Kidney (tissue), 14 donors: ENCODE data around the gene NDUFS8. TPM values are rescaled to one million over a fixed set of nuclear protein-coding genes. Genes with fewer than 3 reads are reported as not detected.

Experiments
- DNase-seq, 5 donors: peaks; one replicate each; pipeline ENCODE4 v3.0.0-alpha.2; 2013 to 2020
- FAIRE-seq: peaks from 2 replicates; lab custom pipeline; 2012; peaks lifted over from hg19 to GRCh38; lab: Jason Lieb, UNC
- H3K27ac ChIP-seq, 2 donors: one replicate each; pipeline ENCODE4 v1.7.0; 2013; ENCODE audit warnings: low read depth in 2 of 2, low read length in 2 of 2, inconsistent platforms in 1 of 2
- H3K27me3 ChIP-seq: one replicate; pipeline ENCODE4 v1.7.1; 2013; ENCODE audit warnings: low read length, inconsistent platforms; ENCODE audit not compliant: control insufficient read depth, insufficient read depth
- H3K36me3 ChIP-seq, 3 donors: one replicate each; pipeline versions ENCODE4 v1.7.0 to v1.7.1; 2013; ENCODE audit warnings: low read length in 3 of 3, control low read depth in 1 of 3, inconsistent platforms in 1 of 3; ENCODE audit not compliant: insufficient read depth in 3 of 3, control insufficient read depth in 2 of 3
- H3K4me1 ChIP-seq, 3 donors: one replicate each; pipeline versions ENCODE4 v1.7.0 to v1.7.1; 2013; ENCODE audit warnings: low read length in 3 of 3, inconsistent platforms in 1 of 3, low read depth in 1 of 3; ENCODE audit not compliant: control insufficient read depth in 2 of 3, insufficient read depth in 2 of 3
- H3K4me3 ChIP-seq, 3 donors: one replicate each; pipeline versions ENCODE4 v1.7.0 to v1.8.1; 2013; ENCODE audit warnings: low read length in 3 of 3, control low read depth in 1 of 3, inconsistent platforms in 1 of 3
- H3K9ac ChIP-seq, 3 donors: one replicate each; pipeline versions ENCODE4 v1.7.0 to v1.7.1; 2013; ENCODE audit warnings: low read length in 3 of 3, control low read depth in 1 of 3, inconsistent platforms in 1 of 3
- H3K9me3 ChIP-seq, 3 donors: one replicate each; pipeline versions ENCODE4 v1.7.0 to v1.7.1; 2013; ENCODE audit warnings: low read length in 3 of 3, control low read depth in 1 of 3, inconsistent platforms in 1 of 3; ENCODE audit not compliant: control insufficient read depth in 2 of 3, insufficient read depth in 1 of 3
- intact Hi-C: fragments of 100-400 bp; cut with DNase I; formaldehyde crosslinking; loops from one replicate; pipeline ENCODE4 v1.11.1; 2022
- polyA plus RNA-seq: library from polyadenylated mRNA; stranded (reverse); fragments of 350-450 nt; fragmentation: Illumina TruSeq; extraction: RNeasy Lipid Tissue Mini Kit (QIAGEN cat#74804); gene quantifications from one replicate; pipeline ENCODE4 v1.2.3, GENCODE V29; 2014; ENCODE audit warnings: low read depth, low replicate concordance; ENCODE audit not compliant: insufficient read depth
- total RNA-seq: library from RNA; stranded (reverse); fragmentation: NEBNext Ultra II Directional; extraction: Animal tissue kit (Norgen Biotek cat#: 25700); gene quantifications from one replicate; pipeline ENCODE4 v1.2.1, GENCODE V29; 2021
- TF ChIP-seq, protein P1 (sequence below): IDR thresholded peaks from 3 replicates; pipeline ENCODE4 v1.5.1; 2012; ENCODE audit warnings: mild to moderate bottlenecking, moderate library complexity, borderline replicate concordance; ENCODE audit not compliant: insufficient read depth; ENCODE audit errors: extremely low read depth
- donor health status: control.
- donor health status: control.
- donor health status: control.
- donor health status: control.
- donor health status: control.
- donor health status: DM: yes; HTN: yes; CAD: no.
- donor health status: Normal renal cell carcinoma (clear cell type).

NDUFS8 gene
- total and polyA plus RNA-seq, 2 donors from 2014 or later = 144 to 472 TPM

DNA sequence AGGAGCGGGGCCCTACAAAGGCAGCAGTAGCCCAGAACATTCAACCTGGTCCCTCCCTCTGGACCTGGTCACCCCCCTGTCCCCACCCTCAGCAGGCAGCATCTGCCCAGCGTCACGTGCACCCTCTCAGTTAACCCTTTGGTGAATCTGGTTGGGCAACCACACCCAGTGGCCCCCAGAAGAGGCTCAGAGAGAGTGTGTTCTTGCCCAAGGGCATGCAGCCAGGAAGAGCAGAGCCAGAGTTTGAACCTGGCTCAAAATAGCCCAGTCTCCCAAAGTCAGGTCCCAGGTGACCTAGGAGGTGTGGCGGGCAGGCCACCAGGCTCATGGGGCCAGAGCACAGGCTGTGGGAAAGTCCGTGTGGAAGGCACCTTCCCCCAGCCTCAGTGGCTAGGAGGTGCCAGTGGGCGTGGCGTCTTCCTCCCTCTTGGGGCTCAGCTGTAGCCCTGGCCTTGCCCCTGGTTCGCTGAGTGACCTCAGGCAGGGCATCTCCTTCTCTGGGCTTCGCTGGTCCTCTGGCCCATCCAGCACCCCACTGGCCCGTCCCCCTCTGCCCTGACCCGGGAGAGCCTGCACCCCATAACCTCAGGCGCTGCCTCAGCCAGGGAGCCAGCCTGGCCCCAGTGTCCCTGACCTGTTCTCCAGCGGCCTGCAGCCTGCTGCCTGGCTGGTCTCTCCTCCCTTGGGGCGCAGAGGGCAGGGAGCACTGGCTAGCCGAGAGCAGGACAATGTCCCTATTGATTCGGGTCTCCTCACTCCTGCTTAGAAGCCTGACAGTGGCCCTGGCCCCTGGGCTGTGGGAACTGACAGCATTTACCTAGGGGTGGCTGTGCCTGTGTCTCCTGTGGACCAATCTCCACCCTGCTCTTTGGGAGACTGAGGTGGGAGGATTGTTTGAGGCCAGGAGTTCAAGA lies 13.3 kb upstream of the NDUFS8 start:
- no peak overlapping the region for H3K27ac ChIP-seq
- peaks cover 0 to 26% (median 5%) of the 10 kb centered on the region in 3 donors for H3K4me1 ChIP-seq
- no peaks in the 10 kb centered on the region for H3K9me3 ChIP-seq
- FAIRE-seq (no peak), DNase-seq (no peak)
- TF ChIP-seq, protein P1, sequence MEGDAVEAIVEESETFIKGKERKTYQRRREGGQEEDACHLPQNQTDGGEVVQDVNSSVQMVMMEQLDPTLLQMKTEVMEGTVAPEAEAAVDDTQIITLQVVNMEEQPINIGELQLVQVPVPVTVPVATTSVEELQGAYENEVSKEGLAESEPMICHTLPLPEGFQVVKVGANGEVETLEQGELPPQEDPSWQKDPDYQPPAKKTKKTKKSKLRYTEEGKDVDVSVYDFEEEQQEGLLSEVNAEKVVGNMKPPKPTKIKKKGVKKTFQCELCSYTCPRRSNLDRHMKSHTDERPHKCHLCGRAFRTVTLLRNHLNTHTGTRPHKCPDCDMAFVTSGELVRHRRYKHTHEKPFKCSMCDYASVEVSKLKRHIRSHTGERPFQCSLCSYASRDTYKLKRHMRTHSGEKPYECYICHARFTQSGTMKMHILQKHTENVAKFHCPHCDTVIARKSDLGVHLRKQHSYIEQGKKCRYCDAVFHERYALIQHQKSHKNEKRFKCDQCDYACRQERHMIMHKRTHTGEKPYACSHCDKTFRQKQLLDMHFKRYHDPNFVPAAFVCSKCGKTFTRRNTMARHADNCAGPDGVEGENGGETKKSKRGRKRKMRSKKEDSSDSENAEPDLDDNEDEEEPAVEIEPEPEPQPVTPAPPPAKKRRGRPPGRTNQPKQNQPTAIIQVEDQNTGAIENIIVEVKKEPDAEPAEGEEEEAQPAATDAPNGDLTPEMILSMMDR = no peak
- H3K36me3 ChIP-seq = no peaks in the 10 kb centered on the region
- no peak overlapping the region for H3K9ac ChIP-seq
- no peak overlapping the region for H3K4me3 ChIP-seq
- H3K27me3 ChIP-seq = no peaks in the 10 kb centered on the region
- intact Hi-C loops = no loop called here

DNA sequence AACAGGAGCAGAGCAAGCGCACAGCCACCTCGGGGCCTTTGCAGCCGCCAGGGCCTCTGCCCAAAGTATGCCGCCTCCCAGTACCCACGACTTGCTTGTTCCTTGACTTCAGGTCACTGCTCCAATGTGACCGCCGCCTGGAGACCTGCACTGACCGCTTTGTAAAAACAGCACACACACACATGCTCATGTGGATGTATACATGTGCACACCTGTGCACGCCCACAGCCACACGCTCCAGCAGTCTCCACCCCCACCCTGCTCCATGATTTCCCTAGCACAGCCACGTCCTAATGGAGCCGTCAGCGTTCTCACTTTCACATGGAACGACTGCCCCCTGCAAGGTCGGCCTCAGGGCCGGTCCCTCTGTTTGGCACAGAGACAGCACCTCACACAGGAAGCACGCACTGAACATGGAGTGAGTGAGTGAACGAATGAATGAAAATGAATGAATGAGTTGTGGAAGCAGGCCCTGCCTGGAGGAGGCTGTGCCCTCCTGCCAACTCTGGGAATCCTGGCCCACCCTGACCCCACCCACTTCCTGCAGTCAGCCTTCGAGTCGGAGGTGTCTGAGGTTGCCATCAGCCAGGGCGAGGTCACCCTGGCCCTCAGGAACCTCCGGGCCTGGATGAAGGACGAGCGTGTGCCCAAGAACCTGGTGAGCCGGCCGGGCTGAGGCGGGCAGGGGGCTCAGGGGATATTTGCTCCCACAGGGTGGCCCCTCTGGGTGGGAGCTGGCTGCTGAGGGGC lies 12.3 kb upstream of the NDUFS8 start:
- Histone ChIP-seq H3K9me3 (no peaks in the 10 kb centered on the region), H3K4me3 (no peak overlapping the region), H3K27ac (no peak overlapping the region), H3K4me1 (peaks cover 0 to 16% (median 0%) of the 10 kb centered on the region in 3 donors), H3K36me3 (no peaks in the 10 kb centered on the region), H3K27me3 (no peaks in the 10 kb centered on the region), H3K9ac (no peak overlapping the region)
- intact Hi-C loops = no loop called here
- FAIRE-seq (no peak), DNase-seq (no peak)
- TF ChIP-seq, protein P1 = no peak

DNA sequence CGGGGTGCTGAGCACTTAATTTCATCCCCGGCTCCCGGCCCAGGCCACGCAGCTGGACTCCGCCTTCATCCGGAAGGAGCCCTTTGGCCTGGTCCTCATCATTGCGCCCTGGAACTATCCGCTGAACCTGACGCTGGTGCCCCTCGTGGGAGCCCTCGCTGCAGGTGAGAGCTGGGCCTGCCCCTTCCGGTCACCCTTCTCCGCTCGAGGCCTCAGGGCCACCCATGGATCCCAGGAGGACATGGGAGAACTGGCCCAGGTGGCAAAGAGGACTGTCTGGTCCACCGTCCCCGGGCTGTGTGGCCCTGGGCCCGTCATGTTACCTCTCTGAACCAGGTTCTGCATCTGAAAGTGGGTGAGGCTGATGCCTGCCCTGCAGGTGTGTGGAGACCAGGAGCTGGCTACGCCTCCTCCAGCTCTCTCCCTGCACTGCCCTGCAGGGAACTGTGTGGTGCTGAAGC lies 11.7 kb upstream of the NDUFS8 start:
- Histone ChIP-seq H3K9ac (no peak overlapping the region), H3K4me1 (peaks cover 0 to 13% (median 0%) of the 10 kb centered on the region in 3 donors), H3K9me3 (no peaks in the 10 kb centered on the region), H3K4me3 (no peak overlapping the region), H3K36me3 (no peaks in the 10 kb centered on the region), H3K27ac (no peak overlapping the region), H3K27me3 (no peaks in the 10 kb centered on the region)
- FAIRE-seq (no peak), DNase-seq (no peak)
- intact Hi-C loops = no loop called here
- TF ChIP-seq, protein P1 = no peak
